ENCODE data around the gene FGL2.
"Not testable (repeated sequence)": the region's sequence is repeated elsewhere in the genome, so short reads cannot be mapped to it uniquely, and the experiment has no call there.

Gene FGL2

DNA sequence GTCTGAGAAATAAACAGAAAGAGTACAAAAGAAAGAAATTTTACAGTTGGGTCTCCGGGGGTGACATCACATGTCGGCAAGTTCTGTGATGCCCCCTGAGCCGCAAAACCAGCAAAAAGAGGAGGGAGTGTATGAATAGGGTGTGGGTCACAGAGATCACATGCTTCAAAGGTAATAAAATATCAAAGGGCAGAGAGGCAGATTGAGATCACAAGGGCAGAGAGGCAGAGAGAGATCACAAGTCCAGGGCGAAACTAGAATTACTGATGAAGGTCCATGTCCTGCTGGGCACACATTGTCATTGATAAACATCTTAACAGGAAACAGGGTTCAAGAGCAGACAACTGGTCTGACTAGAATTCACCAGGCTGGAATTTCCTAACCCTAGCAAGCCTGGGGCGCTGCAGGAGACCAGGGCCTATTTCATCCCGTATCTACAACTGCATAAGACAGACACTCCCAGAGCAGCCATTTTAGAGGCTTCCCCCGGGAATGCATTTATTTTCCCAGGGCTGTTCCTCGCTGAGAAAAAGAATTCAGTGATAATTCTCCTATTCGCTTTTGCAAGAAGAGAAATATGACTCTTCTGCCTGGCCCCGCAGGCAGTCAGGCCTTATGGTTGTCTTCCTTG lies 20.2 kb upstream of the FGL2 start:
- intact Hi-C loops (cut with DNase I); DNase-seq: not testable (repeated sequence)

- no peak for DNase-seq
- intact Hi-C loops (cut with DNase I): no loop called here
Measured at GRCh38 chr7:77217474-77218185, 18.0 kb upstream of the FGL2 start.

DNA sequence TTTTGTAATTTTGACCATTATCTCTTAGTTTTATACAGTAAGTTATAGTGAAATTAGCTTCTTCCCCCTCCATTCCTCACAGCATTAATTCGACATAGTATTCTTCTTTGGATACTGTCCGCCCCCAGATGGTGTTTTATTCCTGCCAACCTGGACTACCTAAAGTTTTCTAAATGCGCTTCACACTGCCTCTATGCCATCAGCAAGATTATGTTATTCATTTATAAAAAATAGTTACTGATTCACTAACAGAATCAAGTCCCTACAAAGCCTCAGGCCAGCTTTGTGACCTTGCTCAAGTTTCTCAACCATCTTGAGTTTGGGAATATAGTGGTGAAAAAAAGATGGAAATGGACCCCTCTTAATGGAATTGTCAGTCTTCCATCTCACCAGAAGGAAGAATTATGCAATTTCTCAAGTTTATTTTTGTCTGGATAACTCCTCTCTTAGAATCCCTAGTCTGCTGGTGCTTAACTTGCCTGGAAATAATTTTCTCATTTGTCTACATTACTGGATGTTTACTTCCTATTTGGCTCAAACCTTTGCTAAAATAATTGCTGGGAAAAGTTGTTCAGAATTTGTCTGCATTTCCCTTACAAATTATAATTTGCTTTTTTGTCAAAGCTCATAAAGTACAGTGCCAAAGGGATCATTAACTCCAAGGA lies 16.7 kb upstream of the FGL2 start:
- intact Hi-C loops (cut with DNase I): no loop called here
- DNase-seq: no peak

DNA sequence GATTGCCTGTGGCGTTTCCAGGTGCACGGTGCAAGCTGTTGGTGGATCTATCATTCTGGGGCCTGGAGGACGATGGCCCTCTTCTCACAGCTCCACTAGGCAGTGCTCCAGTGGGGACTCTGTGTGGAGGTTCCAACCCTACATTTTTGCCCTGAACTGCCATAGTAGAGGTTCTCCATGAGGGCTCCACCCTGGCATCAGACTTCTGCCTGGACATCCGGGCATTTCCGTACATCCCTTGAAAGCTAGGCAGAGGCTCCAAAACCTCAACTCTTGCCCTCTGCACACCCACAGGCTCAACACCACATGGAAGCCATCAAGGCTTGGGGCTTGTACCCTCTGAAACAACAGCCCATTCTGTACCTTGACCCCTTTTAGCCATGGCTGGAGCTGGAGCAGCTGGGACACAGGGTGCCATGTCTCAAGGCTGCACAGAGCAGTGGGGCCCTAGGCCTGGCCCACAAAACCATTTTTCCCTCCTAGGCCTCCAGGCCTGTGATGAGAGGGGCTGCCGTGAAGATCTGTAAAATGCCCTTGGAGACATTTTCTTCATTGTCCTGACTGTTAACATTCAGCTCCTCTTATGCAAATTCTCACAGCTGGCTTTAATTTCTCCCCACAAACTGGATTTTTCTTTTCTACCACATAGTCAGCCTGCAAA lies 10.0 kb upstream of the FGL2 start:
- intact Hi-C loops (cut with DNase I): no loop called here
- DNase-seq: no peak

GRCh38 chr7:77208416-77208815 lies 8.8 kb upstream of the FGL2 start:
- intact Hi-C loops (cut with DNase I): no loop called here
- no peak for DNase-seq

GRCh38 chr7:77205706-77206105 lies 6.1 kb upstream of the FGL2 start:
- no peak for DNase-seq
- intact Hi-C loops (cut with DNase I): no loop called here

GRCh38 chr7:77202481-77202976 lies 2.9 kb upstream of the FGL2 start:
- intact Hi-C loops (cut with DNase I): no loop called here

DNA sequence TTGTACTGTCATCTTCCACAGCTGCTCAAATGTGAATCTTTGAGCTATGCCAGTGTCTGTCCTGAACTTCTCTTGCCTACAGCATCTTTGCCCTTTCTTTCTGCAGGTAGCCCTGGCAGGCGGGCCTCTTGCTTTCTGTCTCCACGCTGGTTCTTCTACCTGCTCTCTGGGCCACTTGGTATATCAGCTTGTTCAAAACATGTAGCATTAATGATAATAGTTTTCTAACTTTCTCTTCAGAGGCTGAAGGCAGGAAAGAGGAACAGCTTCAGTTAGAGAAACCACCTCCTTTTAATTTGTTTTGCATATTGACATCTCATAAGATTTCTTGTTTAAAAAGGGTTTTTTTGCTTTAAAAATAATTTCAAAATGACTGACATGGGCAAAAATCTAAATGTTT lies 923 bp upstream of the FGL2 start:
- no peak for DNase-seq
- intact Hi-C loops (cut with DNase I): no loop called here

More at GRCh38 chr7:77202481-77202976, 2.9 kb upstream of the FGL2 start:
- no peak for DNase-seq

- intact Hi-C loops (cut with DNase I): no loop called here
- DNase-seq: no peak
Measured at GRCh38 chr7:77197141-77197540, 2.5 kb downstream of the FGL2 start.

- intact Hi-C loops (cut with DNase I): no loop called here
- peak in 4 of 42 donors; percentile 4 to 16 (median 14) for DNase-seq
Measured at GRCh38 chr7:77188731-77189437, 10.7 kb downstream of the FGL2 start.

GRCh38 chr7:77185866-77186265 lies 13.8 kb downstream of the FGL2 start:
- intact Hi-C loops (cut with DNase I): no loop called here
- DNase-seq: no peak

DNA sequence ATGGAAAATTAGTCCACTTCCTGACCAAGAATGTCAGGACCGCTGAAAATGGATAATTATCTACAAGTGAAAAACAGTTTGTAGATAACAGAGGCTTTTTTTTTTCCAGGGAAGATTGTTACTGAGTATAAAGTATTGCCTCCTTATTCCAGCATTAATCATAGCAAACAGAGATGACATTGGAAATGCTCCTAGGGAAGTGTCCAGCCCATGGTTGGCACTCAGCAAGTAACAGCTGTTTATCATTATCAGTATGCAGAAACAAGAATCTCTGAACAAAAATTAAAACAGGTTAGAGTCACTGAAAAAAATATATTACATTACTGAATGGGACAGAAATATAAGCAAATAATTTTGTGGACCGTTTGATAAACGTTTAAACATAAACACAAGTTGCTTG lies 14.6 kb downstream of the FGL2 start:
- intact Hi-C loops (cut with DNase I): no loop called here
- DNase-seq: no peak

- no peak for DNase-seq
- intact Hi-C loops (cut with DNase I): no loop called here
Measured at GRCh38 chr7:77184463-77184862, 15.2 kb downstream of the FGL2 start.

DNA sequence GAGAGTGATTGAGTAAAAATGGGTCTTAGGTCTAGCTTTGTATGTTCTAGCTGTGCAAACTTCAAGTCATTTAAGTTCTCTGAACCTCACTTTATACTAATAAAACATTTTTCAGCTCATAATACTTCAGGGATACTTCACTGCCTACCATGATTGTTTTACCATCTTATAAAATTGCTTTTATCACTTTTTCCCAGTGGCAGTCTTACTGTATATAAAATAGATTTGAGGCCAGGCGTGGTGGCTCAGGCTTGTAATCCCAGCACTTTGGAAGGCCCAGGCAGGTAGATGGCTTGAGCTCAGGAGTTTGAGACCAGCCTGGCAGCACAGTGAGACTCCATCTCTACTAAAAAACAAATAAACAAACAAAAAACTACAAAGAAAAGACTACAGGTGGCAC lies 17.4 kb downstream of the FGL2 start:
- DNase-seq: no peak
- intact Hi-C loops (cut with DNase I): no loop called here

DNA sequence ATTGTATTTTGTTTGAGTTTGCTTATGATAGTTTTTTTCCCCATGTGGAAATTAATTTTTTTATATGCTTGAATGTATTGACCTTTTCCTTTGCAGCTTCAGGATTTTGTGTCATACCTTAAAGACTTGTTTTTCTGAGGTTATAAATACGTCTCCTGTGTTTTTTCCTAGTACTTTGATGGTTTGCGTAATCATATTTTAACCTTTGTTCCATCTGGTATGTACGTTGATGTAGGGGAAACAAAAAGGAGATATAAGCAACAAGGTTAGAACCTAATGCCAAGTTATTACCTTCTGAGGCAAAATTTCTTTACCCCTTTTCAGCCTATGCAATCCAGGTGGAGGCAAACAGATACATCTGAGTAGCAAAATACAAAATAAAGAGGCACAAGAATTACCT lies 17.9 kb downstream of the FGL2 start:
- intact Hi-C loops (cut with DNase I): no loop called here
- DNase-seq: no peak

DNA sequence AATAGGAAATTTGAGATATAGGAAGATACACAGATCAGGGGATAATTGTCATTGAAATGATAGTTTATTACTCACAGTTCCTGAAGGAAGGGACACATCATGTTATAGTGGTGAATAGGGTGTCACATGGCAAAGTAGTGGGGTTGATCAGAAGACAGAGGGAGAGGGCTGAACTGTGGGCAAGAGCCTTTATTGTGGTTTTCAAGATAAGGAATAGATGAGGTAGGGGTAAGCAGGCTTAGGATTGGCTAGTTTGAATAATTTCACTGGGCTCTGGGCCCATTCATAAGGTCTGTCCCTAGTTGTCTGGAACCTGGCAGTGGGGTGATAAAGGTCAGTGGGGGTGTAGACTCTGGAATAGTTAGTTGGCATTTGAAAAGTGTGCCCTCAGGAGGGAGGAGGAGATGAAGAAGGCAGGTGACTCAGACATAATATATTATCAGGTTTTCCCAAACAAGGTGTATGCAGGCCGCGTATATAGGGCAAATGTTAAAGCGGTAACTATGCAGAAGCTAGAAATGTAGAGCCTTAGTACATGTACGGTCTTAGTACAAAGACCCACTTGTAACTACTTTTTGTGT lies 18.5 kb downstream of the FGL2 start:
- intact Hi-C loops (cut with DNase I): no loop called here
- DNase-seq: no peak

GRCh38 chr7:77178024-77178423 lies 21.6 kb downstream of the FGL2 start:
- DNase-seq; intact Hi-C loops (cut with DNase I): not testable (repeated sequence)

GRCh38 chr7:77177321-77177904 lies 22.2 kb downstream of the FGL2 start:
- intact Hi-C loops (cut with DNase I); DNase-seq: not testable (repeated sequence)

All from head of caudate nucleus (tissue), 42 donors.